GM21576 (cell line): ENCODE results near the gene ORC5.

Experiments
- ATAC-seq: cut with Tn5 transposase; IDR thresholded peaks from one replicate; pipeline ENCODE4 v1.9.1; 2021; ENCODE audit warnings: mild to moderate bottlenecking, moderate library complexity; ENCODE audit not compliant: unreplicated experiment

The ORC5 gene

GRCh38 chr7:104130726-104131125, 77.1 kb downstream of the ORC5 start:
- ATAC-seq: no peak

DNA sequence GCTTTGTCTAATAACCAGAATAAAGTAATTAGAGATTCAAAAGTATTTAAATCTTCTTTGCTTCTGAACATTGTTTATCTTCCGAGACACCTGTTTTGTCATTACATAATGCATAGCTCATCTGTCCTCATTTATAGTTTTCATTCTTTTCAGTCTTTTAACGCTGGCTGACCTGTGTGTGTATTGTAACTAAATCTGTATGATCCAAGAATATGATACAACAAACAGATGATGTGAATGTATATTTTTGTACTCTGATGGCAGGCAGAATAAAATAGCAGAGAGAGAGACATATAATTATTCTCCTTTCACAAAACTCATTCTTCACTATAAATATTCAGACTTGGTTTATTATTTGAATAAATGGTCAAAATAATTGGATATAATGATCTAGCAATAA, 80.6 kb downstream of the ORC5 start:
- ATAC-seq: no peak

GRCh38 chr7:104126411-104126841, 81.4 kb downstream of the ORC5 start:
- no peak for ATAC-seq

DNA sequence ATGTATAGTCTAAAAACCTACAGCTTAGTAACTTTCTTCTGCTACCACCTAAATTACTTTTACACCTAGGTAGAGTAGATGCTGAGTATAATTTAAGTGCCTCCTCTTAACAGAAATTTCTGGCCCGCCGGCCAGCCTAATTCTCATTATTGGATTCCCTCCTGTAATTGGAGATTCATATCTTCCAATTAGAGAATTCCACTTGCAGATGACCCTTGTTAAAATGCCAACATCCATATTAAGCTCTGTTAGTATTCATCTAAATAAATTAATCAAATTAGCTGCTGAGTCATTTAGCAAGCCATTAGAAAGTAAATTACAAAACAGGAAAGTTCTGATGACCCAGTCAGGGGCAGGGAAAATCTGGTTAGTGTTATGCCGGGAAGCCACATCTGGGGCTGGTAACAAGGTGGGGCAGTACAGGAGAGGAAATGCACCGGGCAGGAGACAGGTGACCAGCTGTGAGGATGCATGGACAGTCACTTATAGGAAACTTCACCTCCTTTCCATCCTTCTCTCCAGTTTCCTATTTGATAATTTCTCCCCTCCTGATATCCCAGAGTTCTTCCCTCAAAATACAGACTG, 82.8 kb downstream of the ORC5 start:
- no peak for ATAC-seq

- no peak for ATAC-seq
Observed at GRCh38 chr7:104124469-104124868, 83.3 kb downstream of the ORC5 start.

DNA sequence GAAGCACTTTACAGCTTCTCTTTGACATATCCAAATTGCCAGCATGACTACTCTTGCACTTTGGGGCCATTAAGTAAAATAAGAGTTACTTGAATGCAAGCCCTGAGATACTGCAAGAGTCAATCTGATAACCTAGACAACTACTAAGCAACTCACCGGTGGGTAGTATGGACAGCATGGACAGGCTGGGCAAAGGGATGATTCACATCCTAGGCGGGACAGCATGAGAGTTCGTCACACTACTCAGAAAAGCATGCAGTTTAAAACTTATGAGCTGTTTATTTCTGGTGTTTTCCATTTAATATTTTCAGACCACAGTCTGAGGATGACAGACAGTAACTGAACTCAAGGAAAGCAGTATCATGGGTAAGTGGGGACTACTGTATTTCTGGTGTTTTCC, 84.0 kb downstream of the ORC5 start:
- no peak for ATAC-seq

DNA sequence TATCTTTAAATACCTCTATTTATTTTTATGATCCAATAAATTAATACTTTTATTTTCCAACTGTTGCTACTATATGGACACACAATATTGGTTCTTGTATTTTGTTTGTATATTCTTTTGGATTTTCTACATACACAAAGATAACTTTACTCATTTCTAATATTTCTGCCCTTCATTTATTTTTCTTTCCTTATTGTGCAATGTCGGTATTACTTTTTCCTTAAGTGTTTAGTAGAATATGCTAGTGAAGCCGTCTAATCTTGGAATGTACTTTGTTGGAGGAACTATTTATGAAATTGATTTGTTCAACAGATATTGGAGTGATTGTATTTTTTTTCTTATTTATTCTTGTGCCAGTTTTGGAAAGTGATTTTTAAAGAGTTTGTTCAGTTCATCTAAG, 94.0 kb downstream of the ORC5 start:
- ATAC-seq: no peak

DNA sequence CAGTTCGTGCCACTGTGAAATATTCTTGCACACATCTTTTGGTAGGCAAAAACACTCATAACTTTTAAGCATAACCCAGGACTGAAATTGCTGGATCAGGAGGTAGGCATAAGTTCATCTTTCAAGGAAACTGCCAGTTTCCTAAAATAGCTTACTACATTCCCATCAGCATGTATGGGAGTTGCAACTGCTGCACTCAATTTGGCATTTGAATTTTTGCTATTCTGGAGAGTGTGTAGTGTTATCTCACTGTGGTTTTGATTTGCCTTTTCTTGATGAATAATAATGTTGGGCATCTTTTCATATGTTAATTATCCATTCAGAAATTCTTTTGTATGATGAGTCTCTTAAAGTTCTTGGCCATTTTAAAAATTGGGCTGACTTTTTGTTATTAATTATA, 95.2 kb downstream of the ORC5 start:
- ATAC-seq: no peak

DNA sequence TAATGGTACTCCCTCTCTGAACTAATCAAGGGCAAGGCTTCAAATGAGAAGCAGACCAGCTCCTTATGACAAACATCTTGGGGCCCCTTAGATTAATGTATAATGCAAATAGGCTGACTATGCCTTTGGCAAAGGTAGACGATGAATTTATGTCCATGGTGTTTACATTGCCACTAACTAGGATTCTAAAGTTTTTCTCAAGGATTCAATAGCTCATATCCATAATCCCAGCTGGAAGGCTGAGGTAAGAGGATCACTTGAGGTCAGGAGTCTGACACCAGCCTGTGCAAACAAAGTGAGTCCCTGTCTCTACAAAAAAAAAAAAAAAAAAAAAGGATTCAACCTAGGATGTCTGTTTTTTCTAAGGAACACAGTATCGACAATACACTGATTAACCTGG, 96.5 kb downstream of the ORC5 start:
- ATAC-seq: no peak

GRCh38 chr7:104106108-104106905, 101.5 kb downstream of the ORC5 start:
- no peak for ATAC-seq

GRCh38 chr7:104098890-104099289, 108.9 kb downstream of the ORC5 start:
- no peak for ATAC-seq

DNA sequence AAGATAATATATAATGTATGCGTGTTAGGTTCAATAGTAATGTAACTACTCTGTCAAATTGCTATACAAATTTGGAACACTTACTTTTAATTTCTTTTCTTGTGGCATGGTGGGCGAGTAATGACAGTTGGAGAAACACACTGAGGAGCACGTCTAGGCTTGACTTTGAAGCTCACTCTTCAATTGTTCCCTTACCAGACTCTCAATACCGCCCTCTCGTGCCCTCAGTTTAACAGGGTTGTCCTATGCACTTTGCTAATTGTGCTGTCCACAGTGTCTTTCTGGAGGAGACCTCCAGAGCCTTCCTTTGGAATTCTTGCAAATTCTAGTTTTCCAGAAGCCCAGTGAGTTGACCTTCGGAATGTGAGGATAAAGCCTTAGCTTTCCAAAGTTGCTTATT, 111.1 kb downstream of the ORC5 start:
- ATAC-seq: no peak

DNA sequence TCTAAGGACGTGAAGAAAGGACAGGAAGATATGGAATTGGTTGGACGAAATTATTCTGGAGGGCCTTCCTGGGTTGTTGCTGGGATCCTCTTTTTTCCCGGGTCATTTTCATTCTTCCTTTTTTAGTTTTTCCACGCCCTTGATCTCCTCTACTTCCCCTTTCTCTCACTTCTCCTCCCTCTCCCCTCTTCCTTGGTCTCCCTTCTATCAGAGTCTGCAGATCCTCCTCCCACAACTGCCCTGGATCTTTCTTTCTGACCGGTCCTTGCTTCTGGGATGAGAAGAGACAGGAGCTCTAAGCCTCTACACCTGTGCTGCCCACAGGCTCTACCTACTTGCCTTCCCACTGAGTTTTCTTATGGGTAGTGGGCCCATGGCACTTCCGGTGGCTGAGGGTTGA, 114.7 kb downstream of the ORC5 start:
- ATAC-seq: no peak

DNA sequence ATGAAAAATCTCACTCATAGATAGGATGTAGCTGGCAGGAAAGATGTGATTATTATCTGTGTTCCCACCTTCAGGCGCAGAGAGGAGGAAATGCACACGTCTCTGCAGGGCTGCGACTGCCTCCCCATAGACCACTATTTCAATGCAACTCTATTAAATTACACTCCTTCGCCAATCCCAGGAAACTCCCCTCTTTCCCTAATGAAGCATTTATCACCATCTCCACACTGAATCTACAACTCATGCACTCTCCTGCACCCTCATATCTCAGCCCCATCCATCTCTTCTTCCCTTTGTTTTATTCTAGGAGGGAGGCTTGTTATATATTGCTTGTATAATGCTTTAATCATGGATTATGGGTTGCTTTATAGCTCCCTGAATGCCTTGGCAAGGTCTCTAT, 116.6 kb downstream of the ORC5 start:
- no peak for ATAC-seq

- no peak for ATAC-seq
Observed at GRCh38 chr7:104089612-104090011, 118.2 kb downstream of the ORC5 start.

GRCh38 chr7:104089061-104089460, 118.8 kb downstream of the ORC5 start:
- no peak for ATAC-seq
